ENCODE data around the gene LRWD1. TPM values are rescaled to one million over a fixed set of nuclear protein-coding genes. Genes with fewer than 3 reads are reported as not detected.
A peak's percentile ranks its signal among the peaks of the same experiment; 100 is the strongest.

The LRWD1 gene
- total RNA-seq, 4 donors from 2014 or later = 22.6 to 79.2 (median 23.8) TPM

DNA sequence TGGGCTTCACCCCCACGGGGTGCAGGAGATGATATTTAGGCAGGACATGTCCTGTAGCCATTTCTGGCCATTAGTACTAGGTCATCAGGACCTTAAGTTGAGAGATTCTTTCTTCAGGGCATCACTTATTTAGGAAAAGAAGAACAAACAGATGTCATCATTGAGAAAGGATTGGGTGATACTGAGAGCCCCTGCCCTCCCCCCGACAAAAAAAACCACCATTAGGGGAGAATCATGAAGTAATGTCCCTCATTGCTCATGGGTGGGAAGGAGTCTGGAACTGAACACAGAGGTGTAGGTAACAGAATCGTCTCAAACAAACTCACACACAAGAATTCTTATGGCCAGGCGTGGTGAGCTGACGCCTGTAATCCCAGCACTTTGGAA, 37.8 kb upstream of the LRWD1 start:
- H3K36me3 ChIP-seq = peaks cover 0 to 19% (median 0%) of the 10 kb centered on the region in 3 donors
- no peak for TF ChIP-seq CTCF (IDR thresholded peaks at IDR 0.05)
- no peak for TF ChIP-seq POLR2A (IDR thresholded peaks at IDR 0.05)
- peak overlapping the region; percentile 5 to 29 (median 22) for H3K4me3 ChIP-seq
- H3K27me3 ChIP-seq = no peaks in the 10 kb centered on the region
- no peak for DNase-seq
- peaks cover 0 to 55% (median 33%) of the 10 kb centered on the region in 4 donors for H3K4me1 ChIP-seq
- no peaks in the 10 kb centered on the region for H3K9me3 ChIP-seq
- peak overlapping the region; percentile 79 to 98 (median 92) for H3K27ac ChIP-seq

DNA sequence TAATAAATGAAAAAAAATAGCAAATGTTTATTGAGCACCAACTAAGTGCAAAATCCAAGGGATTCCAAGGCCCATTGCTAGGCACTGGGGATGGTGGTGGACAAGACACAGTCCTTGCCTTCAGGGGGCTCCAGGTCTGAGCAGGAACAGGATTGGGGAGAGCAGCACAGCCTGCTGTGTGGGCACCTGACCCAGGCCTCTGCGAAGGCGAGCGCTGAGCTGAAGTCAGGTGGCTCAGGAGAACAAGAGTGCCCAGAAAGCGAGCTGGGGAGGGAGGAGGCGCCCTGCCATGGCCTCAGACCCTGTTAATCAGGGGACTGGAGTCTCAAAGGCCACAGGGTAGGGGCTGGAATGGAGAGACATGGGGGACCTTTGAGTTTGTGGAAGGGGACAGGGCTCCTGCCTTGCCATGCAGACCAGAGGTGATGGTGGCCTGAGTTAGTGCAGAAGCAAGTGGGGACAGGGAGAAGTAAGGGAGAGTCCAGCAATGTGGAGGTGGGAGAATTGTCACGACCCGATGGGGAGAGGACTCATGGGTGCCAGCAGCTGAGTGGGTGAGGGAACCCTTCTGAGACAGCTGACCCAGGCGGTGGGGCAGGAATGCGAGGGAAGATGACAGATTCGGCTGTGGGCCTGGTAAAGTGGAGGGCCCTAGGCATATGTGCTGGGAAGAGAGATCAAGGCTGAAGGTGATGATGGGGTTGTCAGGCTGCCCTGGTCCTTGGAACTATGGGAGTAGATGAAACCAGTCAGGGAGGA, 35.5 kb upstream of the LRWD1 start:
- Histone ChIP-seq H3K27ac (peak overlapping the region in 1 of 4 donors; percentile 98), H3K4me3 (no peak overlapping the region), H3K36me3 (peaks cover 0 to 16% (median 0%) of the 10 kb centered on the region in 3 donors), H3K27me3 (no peaks in the 10 kb centered on the region), H3K9me3 (no peaks in the 10 kb centered on the region), H3K4me1 (peaks cover 0 to 56% (median 43%) of the 10 kb centered on the region in 4 donors)
- no peak for TF ChIP-seq CTCF (IDR thresholded peaks at IDR 0.05)
- DNase-seq = no peak

DNA sequence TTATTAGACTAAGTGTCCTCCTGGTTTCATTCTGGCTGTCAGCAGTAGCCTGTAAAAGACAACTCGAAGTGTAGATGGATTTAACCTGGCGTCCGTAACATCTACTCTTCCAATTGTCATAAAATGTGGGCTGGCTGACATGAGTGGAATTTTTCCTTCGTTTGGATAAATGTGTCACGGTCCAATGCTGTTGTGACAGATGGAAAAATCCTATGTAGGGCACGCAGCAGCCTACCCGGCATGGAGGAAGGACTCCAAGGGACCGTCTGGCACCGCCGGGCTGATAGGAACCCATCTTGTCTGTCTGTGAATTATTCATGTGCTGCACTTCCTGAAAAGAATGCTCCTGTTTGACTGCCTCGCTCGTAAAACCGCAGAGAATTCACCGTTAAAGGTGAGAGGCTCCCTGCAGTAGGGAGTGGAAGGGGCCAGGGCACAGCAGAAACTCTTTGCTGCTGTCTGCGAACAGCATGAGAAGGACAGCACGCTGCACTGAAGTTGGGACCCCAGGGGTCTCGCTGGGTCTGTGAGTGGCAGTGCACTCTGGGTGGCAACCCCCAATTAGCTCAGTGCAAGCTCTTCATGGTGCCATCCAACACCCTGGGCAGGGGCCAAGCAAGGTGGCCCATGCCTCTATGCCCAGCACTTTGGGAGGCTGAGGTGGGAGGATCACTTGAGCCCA, 33.0 kb upstream of the LRWD1 start:
- peak overlapping the region; percentile 74 to 98 (median 89) for H3K27ac ChIP-seq
- DNase-seq = peak in 2 of 3 donors; percentile 65 to 77
- H3K4me3 ChIP-seq = peak overlapping the region in 2 of 4 donors; percentile 12 to 18
- TF ChIP-seq CTCF (IDR thresholded peaks at IDR 0.05) (no peak), POLR2A (IDR thresholded peaks at IDR 0.05) (no peak)
- no peaks in the 10 kb centered on the region for H3K9me3 ChIP-seq
- peaks cover 0 to 37% (median 34%) of the 10 kb centered on the region in 4 donors for H3K4me1 ChIP-seq
- H3K36me3 ChIP-seq = peaks cover 0 to 4% (median 0%) of the 10 kb centered on the region in 3 donors
- no peaks in the 10 kb centered on the region for H3K27me3 ChIP-seq

GRCh38 chr7:102432442-102433218, 32.2 kb upstream of the LRWD1 start:
- Histone ChIP-seq H3K4me3 (peak overlapping the region; percentile 73 to 92 (median 84)), H3K9me3 (no peaks in the 10 kb centered on the region), H3K36me3 (no peaks in the 10 kb centered on the region), H3K27ac (peak overlapping the region; percentile 81 to 98 (median 94)), H3K27me3 (no peaks in the 10 kb centered on the region), H3K4me1 (peaks cover 0 to 29% (median 26%) of the 10 kb centered on the region in 4 donors)
- peak in 2 of 3 donors; percentile 64 to 67 for DNase-seq
- TF ChIP-seq CTCF (IDR thresholded peaks at IDR 0.05) = no peak
- no peak for TF ChIP-seq POLR2A (IDR thresholded peaks at IDR 0.05)

GRCh38 chr7:102433219-102434038, 31.4 kb upstream of the LRWD1 start, which contains the start of gene ORAI2:
Gene ORAI2 (plus strand): TSS chr7:102433575. CDS start chr7:102438957, 5,382 bp downstream.
- peak; percentile 79 to 93 (median 88) for DNase-seq
- Histone ChIP-seq H3K4me3 (peak within 1 kb of the TSS; percentile 73 to 92 (median 84)), H3K36me3 (no peaks in the 10 kb centered on the region), H3K4me1 (peaks cover 0 to 26% (median 24%) of the 10 kb centered on the region in 4 donors), H3K27ac (peak within 1 kb of the TSS; percentile 81 to 98 (median 94)), H3K27me3 (no peaks in the 10 kb centered on the region), H3K9me3 (no peaks in the 10 kb centered on the region)
- no peak for TF ChIP-seq POLR2A (IDR thresholded peaks at IDR 0.05)
- TF ChIP-seq CTCF (IDR thresholded peaks at IDR 0.05) = no peak

Measured in Peyer's patch (tissue), 4 donors.